Activated naive CD8-positive, alpha-beta T cell (primary cell): ENCODE measurements around the gene SMAP1.

Experiments
- H3K27ac Mint-ChIP-seq: one replicate; pipeline ENCODE4 v1.8.0; 2021; ENCODE audit warnings: mixed read lengths
- H3K27me3 Mint-ChIP-seq: one replicate; pipeline ENCODE4 v1.8.0; 2021; ENCODE audit warnings: mixed read lengths
- H3K36me3 Mint-ChIP-seq: one replicate; pipeline ENCODE4 v1.8.0; 2021; ENCODE audit warnings: mixed read lengths
- H3K4me1 Mint-ChIP-seq: one replicate; pipeline ENCODE4 v1.8.0; 2021; ENCODE audit warnings: low read depth, mixed read lengths
- H3K4me3 Mint-ChIP-seq: one replicate; pipeline ENCODE4 v1.8.0; 2021; ENCODE audit warnings: mild to moderate bottlenecking, mixed read lengths
- H3K9me3 Mint-ChIP-seq: one replicate; pipeline ENCODE4 v1.8.0; 2021; ENCODE audit warnings: low read depth, mixed read lengths

Gene SMAP1

DNA sequence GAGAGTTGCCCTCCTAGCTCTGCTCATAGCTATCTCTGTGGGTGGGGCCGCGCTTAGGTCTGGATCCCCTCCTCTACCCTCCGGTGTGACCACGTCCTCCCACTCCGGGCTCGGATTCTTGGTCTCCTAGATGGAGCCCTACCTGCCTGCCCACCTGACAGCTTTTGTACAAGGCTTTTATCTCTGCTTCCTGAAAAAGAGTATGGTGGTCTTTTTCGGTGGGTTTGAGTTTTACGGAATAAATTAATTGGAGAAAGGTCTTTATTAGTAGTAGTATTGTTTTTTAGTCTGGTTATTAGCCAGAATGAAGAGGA, 773 bp downstream of the SMAP1 start:
- no peaks in the 10 kb centered on the region for H3K36me3 Mint-ChIP-seq
- no peaks in the 10 kb centered on the region for H3K9me3 Mint-ChIP-seq
- peak overlapping the region; percentile 36 for H3K27ac Mint-ChIP-seq
- H3K4me1 Mint-ChIP-seq = peaks cover 60% of the 10 kb centered on the region
- no peaks in the 10 kb centered on the region for H3K27me3 Mint-ChIP-seq
- H3K4me3 Mint-ChIP-seq = peak overlapping the region; percentile 85

DNA sequence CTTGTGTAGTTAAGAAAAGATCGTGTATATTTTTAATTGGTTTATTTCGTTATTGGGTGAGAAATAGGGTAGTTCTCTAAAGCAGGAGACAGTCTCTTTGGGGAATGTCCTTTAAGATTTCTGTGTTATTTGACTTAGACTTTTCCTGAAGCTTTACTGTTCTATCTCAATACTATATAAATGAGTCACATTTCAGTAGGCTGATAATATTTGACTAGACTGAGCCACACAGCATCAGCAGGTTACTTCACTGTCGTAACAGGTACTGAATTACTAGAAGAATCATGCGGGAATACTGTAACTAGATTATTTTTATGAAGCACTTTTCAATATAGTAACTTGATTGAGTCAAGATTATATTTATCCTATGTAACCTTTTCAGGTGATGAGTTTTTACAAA, 1.4 kb downstream of the SMAP1 start:
- Mint-ChIP-seq H3K4me3 (peak overlapping the region; percentile 85), H3K4me1 (peaks cover 65% of the 10 kb centered on the region), H3K27ac (peak overlapping the region; percentile 38), H3K36me3 (no peaks in the 10 kb centered on the region), H3K9me3 (no peaks in the 10 kb centered on the region), H3K27me3 (no peaks in the 10 kb centered on the region)

DNA sequence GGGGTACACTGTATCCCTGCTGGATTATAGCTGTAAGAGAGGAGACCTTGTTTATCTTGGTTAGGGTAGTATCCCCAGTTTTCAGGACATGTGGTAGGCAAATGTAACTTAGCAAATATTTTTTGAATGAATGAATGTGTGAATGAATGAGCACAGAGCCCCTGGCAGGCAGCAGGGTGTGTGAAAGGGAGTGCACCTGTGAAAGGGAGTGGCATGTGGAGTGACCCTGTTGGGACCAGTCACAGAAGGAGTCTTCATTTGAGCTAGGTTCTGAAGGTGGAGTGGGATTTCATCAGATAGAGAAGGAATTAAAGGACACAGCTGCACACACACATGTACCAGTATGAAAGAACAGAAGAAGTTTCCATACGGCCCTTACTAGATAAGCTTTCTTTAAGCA, 4.9 kb downstream of the SMAP1 start:
- Mint-ChIP-seq H3K27me3 (no peaks in the 10 kb centered on the region), H3K4me3 (no peak overlapping the region), H3K27ac (peak overlapping the region; percentile 67), H3K4me1 (peaks cover 70% of the 10 kb centered on the region), H3K36me3 (no peaks in the 10 kb centered on the region), H3K9me3 (no peaks in the 10 kb centered on the region)

DNA sequence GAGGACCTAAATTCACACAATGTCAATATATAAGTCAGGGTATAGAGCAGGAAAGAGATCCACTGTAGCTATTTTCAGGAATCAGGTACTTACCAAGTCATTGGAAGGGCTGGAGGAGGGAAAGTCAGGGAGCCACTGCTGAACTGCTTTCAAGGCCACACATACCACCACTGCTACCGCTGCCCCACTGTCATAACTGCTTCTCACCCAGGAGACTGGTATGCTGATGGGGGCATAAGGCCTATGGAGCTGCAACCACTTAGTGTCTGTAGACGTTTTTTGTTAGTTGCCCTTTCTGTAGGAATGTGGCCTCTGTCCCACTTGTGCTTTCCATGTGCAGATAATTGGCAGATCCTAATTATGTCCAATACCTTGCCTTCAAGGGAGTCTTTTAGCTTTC, 5.4 kb downstream of the SMAP1 start:
- Mint-ChIP-seq H3K4me1 (peaks cover 70% of the 10 kb centered on the region), H3K4me3 (no peak overlapping the region), H3K36me3 (no peaks in the 10 kb centered on the region), H3K27me3 (no peaks in the 10 kb centered on the region), H3K27ac (peak overlapping the region; percentile 67), H3K9me3 (no peaks in the 10 kb centered on the region)

DNA sequence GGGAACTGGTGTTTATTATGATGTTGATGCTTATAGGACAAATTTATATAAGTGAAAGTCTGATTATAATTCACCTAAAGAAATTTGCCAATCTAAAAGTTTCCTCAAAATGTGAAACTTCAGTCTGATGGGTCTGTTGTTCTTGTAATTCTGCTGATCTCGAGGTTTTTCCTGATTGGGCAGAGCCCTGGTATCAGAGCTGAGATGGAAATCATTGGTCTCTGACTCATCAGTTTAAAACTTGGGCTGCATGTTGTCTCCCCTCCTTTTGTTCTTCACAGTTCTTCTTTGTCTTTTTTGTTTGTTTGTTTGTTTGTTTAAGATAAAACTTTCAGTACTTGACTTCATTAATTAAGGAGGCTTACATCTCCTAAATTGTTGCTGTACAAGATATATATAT, 5.9 kb downstream of the SMAP1 start:
- Mint-ChIP-seq H3K27me3 (no peaks in the 10 kb centered on the region), H3K36me3 (no peaks in the 10 kb centered on the region), H3K9me3 (no peaks in the 10 kb centered on the region), H3K27ac (no peak overlapping the region), H3K4me1 (peaks cover 72% of the 10 kb centered on the region), H3K4me3 (peak overlapping the region; percentile 4)

DNA sequence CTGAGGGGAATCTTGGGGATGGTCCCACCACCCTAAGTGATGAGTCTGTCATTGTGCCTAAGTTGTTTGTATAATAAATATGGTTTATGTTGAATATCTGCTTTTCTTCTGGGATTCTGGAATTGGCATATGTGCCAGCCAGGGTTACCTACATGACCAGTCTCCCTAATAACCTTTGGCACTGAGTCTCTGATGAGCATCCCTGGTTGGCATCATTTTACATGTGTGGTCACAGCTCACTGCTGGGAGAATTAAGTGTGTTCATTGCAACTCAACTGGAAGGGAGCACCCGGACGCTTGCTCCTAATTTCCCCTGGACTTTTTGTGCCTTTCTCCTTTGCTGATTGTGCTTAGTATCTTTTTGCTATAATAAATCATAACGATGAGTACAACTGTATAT, 8.1 kb downstream of the SMAP1 start:
- H3K27ac Mint-ChIP-seq = no peak overlapping the region
- H3K36me3 Mint-ChIP-seq = peaks cover 2% of the 10 kb centered on the region
- H3K4me1 Mint-ChIP-seq = peaks cover 55% of the 10 kb centered on the region
- H3K27me3 Mint-ChIP-seq = no peaks in the 10 kb centered on the region
- no peak overlapping the region for H3K4me3 Mint-ChIP-seq
- no peaks in the 10 kb centered on the region for H3K9me3 Mint-ChIP-seq

DNA sequence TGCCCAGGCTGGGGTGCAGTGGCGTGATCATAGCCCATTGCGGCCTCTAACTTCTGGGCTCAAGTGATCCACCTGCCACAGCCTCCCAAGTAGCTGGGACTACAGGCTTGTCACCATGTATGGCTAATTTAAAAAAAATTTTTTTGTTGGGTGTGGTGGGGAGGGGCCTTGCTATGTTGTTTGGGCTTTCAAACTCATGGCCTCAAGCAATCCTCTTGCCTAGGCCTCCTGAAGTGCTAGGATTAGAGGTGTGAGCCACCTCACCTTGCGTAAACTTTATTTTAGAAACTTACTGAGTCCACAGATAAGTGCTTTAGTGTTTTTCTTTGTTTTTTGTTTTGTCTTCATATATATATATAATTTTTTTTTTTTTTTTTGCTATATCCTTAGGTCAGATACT, 9.1 kb downstream of the SMAP1 start:
- Mint-ChIP-seq H3K27ac (no peak overlapping the region), H3K4me3 (no peak overlapping the region), H3K9me3 (no peaks in the 10 kb centered on the region), H3K36me3 (peaks cover 2% of the 10 kb centered on the region), H3K4me1 (peaks cover 50% of the 10 kb centered on the region), H3K27me3 (no peaks in the 10 kb centered on the region)

DNA sequence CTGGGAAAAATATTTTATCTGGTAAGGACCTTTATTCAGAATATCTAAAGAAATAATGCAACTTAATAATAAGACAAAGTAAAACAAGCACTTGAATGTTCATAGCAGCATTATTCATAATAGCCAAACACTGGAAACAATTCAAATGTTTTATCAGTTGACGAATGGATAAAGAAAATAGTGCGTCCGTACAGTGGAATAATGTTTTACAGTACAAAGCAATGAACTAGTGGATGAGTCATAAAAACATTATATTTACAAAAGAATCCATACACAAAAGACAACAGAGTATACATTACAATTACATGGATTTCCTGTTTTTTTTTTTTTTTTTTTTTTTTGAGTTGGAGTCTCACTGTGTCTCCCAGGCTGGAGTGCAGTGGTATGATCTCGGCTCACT, 12.7 kb downstream of the SMAP1 start:
- no peaks in the 10 kb centered on the region for H3K27me3 Mint-ChIP-seq
- H3K4me1 Mint-ChIP-seq = peaks cover 44% of the 10 kb centered on the region
- no peak overlapping the region for H3K4me3 Mint-ChIP-seq
- no peak overlapping the region for H3K27ac Mint-ChIP-seq
- peaks cover 2% of the 10 kb centered on the region for H3K36me3 Mint-ChIP-seq
- no peaks in the 10 kb centered on the region for H3K9me3 Mint-ChIP-seq

DNA sequence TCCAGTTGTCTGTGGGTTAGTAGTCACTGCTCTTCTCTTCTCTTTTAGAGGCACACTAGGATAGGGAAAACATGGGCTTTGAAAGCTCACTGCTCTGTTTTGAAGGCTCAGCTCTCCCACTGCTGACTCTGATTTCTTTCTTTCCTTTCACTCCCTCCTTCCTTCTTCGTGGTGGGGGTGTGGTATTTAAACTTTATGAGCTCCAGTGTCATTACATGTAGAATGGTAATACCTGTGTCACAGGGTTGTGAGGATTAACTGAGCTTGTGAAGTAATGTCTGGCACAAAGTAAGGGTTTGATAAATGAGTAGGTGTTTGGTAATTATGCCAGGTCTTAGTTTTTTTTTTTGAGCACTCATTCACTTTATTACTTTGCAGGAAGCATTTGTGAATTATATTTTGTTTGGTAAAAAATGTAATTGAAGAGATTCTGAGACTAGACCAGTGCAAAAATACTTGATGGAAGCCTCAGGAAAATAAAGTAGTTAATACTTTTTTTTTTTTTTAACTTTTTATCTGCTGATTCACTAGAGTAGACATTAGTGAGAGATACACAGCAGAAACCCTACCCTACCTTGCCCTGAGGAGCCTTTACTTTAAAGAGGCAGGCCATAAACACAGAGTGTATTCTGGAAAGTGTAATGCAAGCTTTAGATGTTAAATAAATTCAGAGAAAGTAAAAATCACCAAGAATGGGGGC, 17.3 kb downstream of the SMAP1 start:
- Mint-ChIP-seq H3K9me3 (no peaks in the 10 kb centered on the region), H3K36me3 (peaks cover 1% of the 10 kb centered on the region), H3K27ac (peak overlapping the region; percentile 2), H3K4me1 (peaks cover 58% of the 10 kb centered on the region), H3K4me3 (no peak overlapping the region), H3K27me3 (no peaks in the 10 kb centered on the region)

DNA sequence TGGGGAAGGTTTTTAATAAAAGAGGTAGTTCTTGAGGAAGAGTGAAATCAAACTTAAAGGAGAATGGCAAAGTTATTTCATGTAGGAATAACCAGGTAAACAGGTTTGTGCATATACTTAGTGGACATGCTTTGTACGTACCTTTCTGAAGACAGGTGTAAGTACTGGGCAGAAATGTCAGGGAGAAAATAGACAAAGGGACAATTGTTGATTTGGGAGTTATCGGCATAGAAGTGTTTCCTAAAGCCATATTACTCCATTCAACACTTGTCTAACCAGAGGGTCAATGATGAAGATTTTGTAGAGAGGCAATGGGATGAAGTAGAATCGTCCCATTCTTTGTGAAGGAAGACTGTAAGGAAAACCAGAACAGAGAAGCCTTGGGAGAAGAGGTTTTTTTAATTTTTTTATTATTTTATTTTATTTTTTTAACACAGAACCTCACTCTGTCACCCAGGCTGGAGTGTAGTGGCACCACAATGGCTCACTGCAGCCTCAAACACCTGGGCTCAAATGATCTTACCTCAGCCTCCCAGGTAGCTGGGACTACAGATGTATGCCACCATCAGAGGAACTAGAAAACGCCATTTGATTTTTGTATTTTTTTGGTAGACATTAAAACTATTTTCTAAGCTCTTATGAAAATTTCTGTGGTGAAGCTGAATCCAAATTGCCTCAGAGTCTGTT, 18.0 kb downstream of the SMAP1 start:
- H3K4me3 Mint-ChIP-seq = no peak overlapping the region
- peaks cover 56% of the 10 kb centered on the region for H3K4me1 Mint-ChIP-seq
- H3K27ac Mint-ChIP-seq = no peak overlapping the region
- H3K27me3 Mint-ChIP-seq = no peaks in the 10 kb centered on the region
- H3K9me3 Mint-ChIP-seq = peaks cover under 1% of the 10 kb centered on the region
- no peaks in the 10 kb centered on the region for H3K36me3 Mint-ChIP-seq

DNA sequence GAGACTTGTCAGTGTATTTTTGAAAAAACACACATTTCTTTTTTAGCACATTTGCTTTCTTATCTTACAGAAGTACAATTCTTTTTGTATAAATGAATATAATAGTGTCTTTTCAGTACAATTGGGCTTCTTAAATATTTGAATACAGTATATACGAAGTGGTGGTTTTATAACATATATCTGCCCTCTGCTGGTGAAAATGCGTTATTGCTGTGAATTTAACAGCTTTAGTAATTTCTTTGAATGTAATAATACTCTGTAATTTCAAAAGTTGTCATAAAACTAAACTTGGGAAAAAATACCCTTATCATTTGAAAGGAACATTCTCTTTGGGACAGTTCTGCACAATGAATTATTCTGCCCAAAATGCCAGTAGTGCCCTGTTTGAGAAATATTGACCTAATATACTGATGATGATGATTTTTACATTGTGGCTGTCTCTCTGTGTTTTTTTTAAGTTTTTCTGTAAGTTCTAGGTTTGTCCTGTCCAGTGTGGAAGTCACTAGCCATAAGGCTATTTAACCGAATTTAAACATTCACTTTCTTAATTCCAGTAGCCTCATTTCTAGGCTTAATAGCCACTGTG, 19.0 kb downstream of the SMAP1 start:
- Mint-ChIP-seq H3K27me3 (no peaks in the 10 kb centered on the region), H3K9me3 (peaks cover 5% of the 10 kb centered on the region), H3K4me1 (peaks cover 54% of the 10 kb centered on the region), H3K4me3 (no peak overlapping the region), H3K27ac (no peak overlapping the region), H3K36me3 (peaks cover 6% of the 10 kb centered on the region)

DNA sequence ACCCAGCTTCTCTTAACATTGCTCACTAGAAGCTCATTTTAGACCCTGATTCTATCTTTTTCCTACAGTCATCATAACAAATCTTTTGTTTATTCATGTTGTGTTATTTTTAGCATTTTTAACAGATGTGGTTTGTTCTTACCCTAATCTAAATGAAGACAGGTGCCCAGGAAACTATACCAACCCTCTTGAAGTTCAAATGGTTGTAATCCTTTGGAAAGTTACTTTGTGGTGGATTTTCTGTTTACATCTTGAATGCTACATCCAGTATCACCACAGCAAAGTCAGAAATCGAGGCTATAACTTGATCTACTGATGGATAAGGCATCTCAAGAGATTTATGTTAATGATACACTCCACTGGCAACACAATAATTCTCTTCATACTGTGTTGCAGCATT, 26.2 kb downstream of the SMAP1 start:
- H3K4me1 Mint-ChIP-seq = peaks cover 62% of the 10 kb centered on the region
- H3K36me3 Mint-ChIP-seq = peaks cover 13% of the 10 kb centered on the region
- no peaks in the 10 kb centered on the region for H3K27me3 Mint-ChIP-seq
- peaks cover 8% of the 10 kb centered on the region for H3K9me3 Mint-ChIP-seq
- no peak overlapping the region for H3K4me3 Mint-ChIP-seq
- no peak overlapping the region for H3K27ac Mint-ChIP-seq

DNA sequence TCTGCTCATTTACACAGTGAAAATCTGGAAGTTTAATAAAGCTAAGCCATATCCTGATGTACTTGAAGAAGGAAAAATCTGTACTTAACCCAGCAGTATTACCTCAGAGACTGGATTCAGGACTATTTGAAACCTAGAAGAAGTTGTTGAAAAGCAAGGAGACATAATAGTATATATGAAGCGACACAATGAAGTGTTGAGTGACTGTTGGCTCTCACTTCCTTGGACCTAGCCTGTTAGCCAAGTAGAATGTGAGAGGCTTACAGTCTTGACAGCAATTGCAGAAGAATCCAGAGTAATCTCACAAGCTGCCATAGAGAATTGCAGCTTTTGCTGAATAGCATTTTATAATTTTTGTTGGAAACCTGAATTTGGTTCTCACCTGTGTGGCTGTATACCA, 26.7 kb downstream of the SMAP1 start:
- Mint-ChIP-seq H3K4me1 (peaks cover 60% of the 10 kb centered on the region), H3K36me3 (peaks cover 13% of the 10 kb centered on the region), H3K4me3 (peak overlapping the region; percentile 21)

DNA sequence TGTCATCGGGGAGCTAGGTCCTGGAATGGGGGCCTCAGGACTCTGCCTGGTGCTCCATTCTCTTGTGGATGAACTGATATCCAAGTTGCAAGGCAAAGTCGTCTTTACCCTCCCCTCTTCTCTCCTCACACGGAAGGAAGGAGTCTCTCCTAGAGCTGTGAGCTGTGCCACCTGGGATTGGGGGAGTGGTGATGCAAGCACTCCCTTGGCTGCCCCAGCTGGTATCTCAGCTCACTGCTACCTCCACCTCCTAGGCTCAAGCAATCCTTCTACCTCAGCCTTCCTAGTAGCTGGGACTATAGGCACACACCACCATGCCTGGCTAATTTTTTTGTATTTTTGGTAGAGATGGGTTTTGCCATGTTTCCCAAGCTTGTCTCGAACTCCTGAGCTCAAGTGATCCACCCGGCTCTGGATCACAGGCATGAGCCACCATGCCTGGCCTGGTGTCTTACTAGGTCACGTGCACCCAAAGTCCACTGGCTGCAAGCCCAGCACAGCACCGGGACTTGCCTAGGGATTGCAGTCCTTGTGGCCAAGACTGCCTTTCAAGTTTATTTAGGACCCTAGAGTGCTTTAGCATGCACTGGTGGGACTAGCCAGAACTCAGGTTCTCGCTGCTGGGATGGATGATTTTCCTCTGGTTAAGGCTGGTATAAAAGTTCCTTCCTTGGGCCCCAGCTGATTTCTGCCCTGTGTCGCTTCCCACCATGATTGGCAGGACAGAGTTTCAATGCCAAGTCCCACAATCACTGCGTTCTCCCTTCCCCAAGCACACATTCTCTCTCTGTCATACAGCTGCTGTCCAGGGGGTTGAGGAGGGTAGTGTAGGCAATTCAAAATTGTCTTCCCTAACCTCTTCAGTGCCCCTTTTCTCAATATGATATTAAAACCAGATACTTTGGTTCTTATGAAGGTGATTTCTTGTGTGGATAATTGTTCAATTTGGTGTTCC, 33.5 kb downstream of the SMAP1 start:
- Mint-ChIP-seq H3K27me3 (no peaks in the 10 kb centered on the region), H3K27ac (no peak overlapping the region), H3K4me1 (peaks cover 49% of the 10 kb centered on the region), H3K36me3 (peaks cover 8% of the 10 kb centered on the region), H3K9me3 (peaks cover 2% of the 10 kb centered on the region), H3K4me3 (no peak overlapping the region)

More for the DNA sequence above, 26.7 kb downstream of the SMAP1 start:
- Mint-ChIP-seq H3K27ac (peak overlapping the region; percentile 16), H3K9me3 (peaks cover 8% of the 10 kb centered on the region), H3K27me3 (no peaks in the 10 kb centered on the region)

DNA sequence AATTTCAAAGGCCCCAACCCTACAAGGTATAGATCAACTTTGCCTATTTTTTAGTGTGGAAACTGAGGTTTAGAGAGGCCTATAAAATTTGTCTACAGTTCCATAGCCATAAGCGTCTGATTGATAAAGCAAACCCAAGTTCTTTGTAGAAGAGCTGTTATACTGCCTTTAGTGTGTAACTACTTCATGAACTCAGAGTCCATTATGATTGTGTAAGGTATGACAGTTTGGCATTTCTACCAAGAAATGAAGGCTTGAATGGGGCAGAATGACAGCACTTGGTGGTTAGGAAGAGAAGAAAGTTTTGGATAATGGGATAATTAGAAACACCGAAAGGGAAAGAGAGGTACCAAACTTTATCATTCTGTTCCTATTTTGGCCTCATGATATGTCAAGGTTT, 38.1 kb downstream of the SMAP1 start:
- H3K36me3 Mint-ChIP-seq = peaks cover 2% of the 10 kb centered on the region
- no peaks in the 10 kb centered on the region for H3K9me3 Mint-ChIP-seq
- H3K27ac Mint-ChIP-seq = no peak overlapping the region
- no peaks in the 10 kb centered on the region for H3K27me3 Mint-ChIP-seq
- H3K4me3 Mint-ChIP-seq = no peak overlapping the region
- peaks cover 58% of the 10 kb centered on the region for H3K4me1 Mint-ChIP-seq
